Mesenchymal stem cell (in vitro differentiated cells and primary cell): Measurements from ENCODE around the gene UGT1A8.

ENCODE experiments used
- DNase-seq: peaks from one replicate; pipeline ENCODE4 v3.0.0-alpha.2; 2013
- H2AFZ ChIP-seq: one replicate; pipeline ENCODE4 v1.6.1; 2013; ENCODE audit warnings: low read depth, mild to moderate bottlenecking, control low read depth, inconsistent platforms, low read length, moderate library complexity
- H2AK5ac ChIP-seq: 2 replicates; pipeline ENCODE4 v1.6.1; 2013; ENCODE audit warnings: low read length, moderate library complexity, mild to moderate bottlenecking, inconsistent platforms; ENCODE audit not compliant: severe bottlenecking
- H2BK120ac ChIP-seq: one replicate; pipeline ENCODE4 v1.6.1; 2013; ENCODE audit warnings: low read depth, mild to moderate bottlenecking, inconsistent platforms, low read length, moderate library complexity
- H2BK12ac ChIP-seq, 2 experiments: one replicate each; pipeline ENCODE4 v1.6.1; 2013; ENCODE audit warnings: inconsistent platforms in 2 of 2, low read length in 2 of 2, mild to moderate bottlenecking in 2 of 2, moderate library complexity in 2 of 2, control low read depth in 1 of 2
- H2BK15ac ChIP-seq: one replicate; pipeline ENCODE4 v1.6.1; 2013; ENCODE audit warnings: mild to moderate bottlenecking, low read depth, inconsistent platforms; ENCODE audit not compliant: poor library complexity, severe bottlenecking
- H2BK5ac ChIP-seq: 2 replicates; pipeline ENCODE4 v1.6.1; 2013; ENCODE audit warnings: low read depth, mild to moderate bottlenecking, low read length, control low read depth, inconsistent platforms; ENCODE audit not compliant: poor library complexity, severe bottlenecking
- H3K14ac ChIP-seq, 2 experiments: one replicate each; pipeline ENCODE4 v1.6.1; 2013; ENCODE audit warnings: inconsistent platforms in 2 of 2, low read length in 2 of 2, control low read depth in 1 of 2, mild to moderate bottlenecking in 1 of 2, moderate library complexity in 1 of 2
- H3K18ac ChIP-seq, 2 experiments: one replicate each; pipeline ENCODE4 v1.6.1; 2013; ENCODE audit warnings: inconsistent platforms in 2 of 2, low read length in 2 of 2, control low read depth in 1 of 2, low read depth in 1 of 2, mild to moderate bottlenecking in 1 of 2
- H3K23ac ChIP-seq, 2 experiments: one replicate each; pipeline ENCODE4 v1.6.1; 2013; ENCODE audit warnings: inconsistent platforms in 2 of 2, low read length in 2 of 2, mild to moderate bottlenecking in 2 of 2, moderate library complexity in 2 of 2, control low read depth in 1 of 2
- H3K27ac ChIP-seq: 2 replicates; pipeline ENCODE4 v1.5.1; 2013; ENCODE audit warnings: mild to moderate bottlenecking, moderate library complexity, low read length, control low read depth, inconsistent platforms; ENCODE audit not compliant: poor library complexity, severe bottlenecking
- H3K27me3 ChIP-seq, 2 experiments: 2 replicates each; pipeline versions ENCODE4 v1.6.1 to v1.7.0; 2013; ENCODE audit warnings: low read length in 2 of 2, mild to moderate bottlenecking in 2 of 2, moderate library complexity in 2 of 2, control low read depth in 1 of 2, inconsistent platforms in 1 of 2; ENCODE audit not compliant: control insufficient read depth in 1 of 2, insufficient read depth in 1 of 2
- H3K36me3 ChIP-seq, 2 experiments: 2 replicates each; pipeline versions ENCODE4 v1.6.1 to v1.7.0; 2013; ENCODE audit warnings: low read length in 2 of 2, control low read depth in 1 of 2, inconsistent platforms in 1 of 2, low read depth in 1 of 2, mild to moderate bottlenecking in 1 of 2; ENCODE audit not compliant: insufficient read depth in 2 of 2, control insufficient read depth in 1 of 2
- H3K4ac ChIP-seq, 2 experiments: one replicate each; pipeline ENCODE4 v1.6.1; 2013; ENCODE audit warnings: inconsistent platforms in 2 of 2, low read length in 2 of 2, mild to moderate bottlenecking in 2 of 2, moderate library complexity in 2 of 2, control low read depth in 1 of 2, low read depth in 1 of 2
- H3K4me1 ChIP-seq: 2 replicates; pipeline ENCODE4 v1.6.1; 2013; ENCODE audit warnings: low read depth, low read length, control low read depth; ENCODE audit not compliant: control insufficient read depth, insufficient read depth
- H3K4me2 ChIP-seq: 2 replicates; pipeline ENCODE4 v1.6.1; 2013; ENCODE audit warnings: low read length, mild to moderate bottlenecking, inconsistent platforms; ENCODE audit not compliant: poor library complexity, severe bottlenecking
- H3K4me3 ChIP-seq, 2 experiments: 2 replicates each; pipeline versions ENCODE4 v1.5.1 to v1.7.0; 2013; ENCODE audit warnings: low read length in 2 of 2, mild to moderate bottlenecking in 2 of 2, control low read depth in 1 of 2, low read depth in 1 of 2; ENCODE audit not compliant: insufficient read depth in 1 of 2
- H3K79me1 ChIP-seq: replicated peaks from 2 replicates; pipeline ENCODE4 v1.6.1; 2013; ENCODE audit warnings: mild to moderate bottlenecking, control low read depth, low read length, inconsistent platforms; ENCODE audit not compliant: poor library complexity, severe bottlenecking
- H3K9ac ChIP-seq: 2 replicates; pipeline ENCODE4 v1.7.0; 2013; ENCODE audit warnings: mild to moderate bottlenecking, low read length, moderate library complexity
- H3K9me3 ChIP-seq: 2 replicates; pipeline ENCODE4 v1.7.0; 2013; ENCODE audit warnings: mild to moderate bottlenecking, low read length; ENCODE audit not compliant: control insufficient read depth
- H4K8ac ChIP-seq: one replicate; pipeline ENCODE4 v1.6.1; 2013; ENCODE audit warnings: inconsistent platforms, mild to moderate bottlenecking, low read length, moderate library complexity
- H4K91ac ChIP-seq: one replicate; pipeline ENCODE4 v1.6.1; 2013; ENCODE audit warnings: mild to moderate bottlenecking, low read length, inconsistent platforms
- WGBS: methylation state at CpG from one replicate; pipeline ENCODE4 v1.1.7; 2013; ENCODE audit warnings: mixed read lengths; 5-methylcytosine and 5-hydroxymethylcytosine counted together

Gene UGT1A8

DNA sequence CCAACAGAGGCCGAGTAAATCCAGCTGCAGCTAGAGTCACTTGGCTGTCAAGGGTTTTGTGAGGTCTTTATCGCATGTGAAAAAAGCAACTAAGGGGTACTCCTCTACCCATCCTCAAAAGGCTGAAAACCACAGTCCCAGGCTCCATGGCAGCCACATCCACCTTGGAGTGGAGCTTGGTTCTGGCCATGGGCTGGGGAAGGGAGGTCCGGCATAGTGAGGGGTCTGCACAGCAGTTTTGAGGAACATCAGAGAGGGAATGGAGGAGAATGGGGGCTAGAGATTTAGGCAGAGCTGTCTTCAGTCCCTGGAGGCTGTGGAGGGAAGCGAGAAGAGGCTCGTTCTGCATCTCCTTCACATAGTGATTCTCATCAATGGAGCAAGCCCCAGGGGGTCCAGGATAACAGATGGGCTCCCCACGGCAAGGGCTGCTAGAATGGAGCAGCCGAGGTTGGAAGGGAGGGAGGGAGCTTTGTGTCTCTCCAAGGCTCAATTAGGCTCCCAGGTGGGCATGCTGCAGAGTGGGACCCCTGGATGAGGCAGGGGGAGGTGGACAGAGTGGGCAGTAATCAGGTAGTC, 181.7 kb downstream of the UGT1A8 start:
- Histone ChIP-seq H2BK5ac (no peak overlapping the region), H3K27me3 (peaks cover 17 to 41% of the 10 kb centered on the region in 2 experiments), H3K36me3 (no peaks in the 10 kb centered on the region), H2BK12ac (no peak overlapping the region), H3K9me3 (no peaks in the 10 kb centered on the region), H2AK5ac (no peak overlapping the region), H3K79me1 (no peaks in the 10 kb centered on the region), H3K27ac (no peak overlapping the region), H3K4me1 (peaks cover 1% of the 10 kb centered on the region), H3K4ac (no peak overlapping the region), H3K4me2 (no peak overlapping the region), H2BK15ac (no peak overlapping the region), H2AFZ (no peak overlapping the region), H4K8ac (no peak overlapping the region), H2BK120ac (no peak overlapping the region), H3K9ac (no peak overlapping the region), H3K23ac (no peak overlapping the region), H4K91ac (no peak overlapping the region), H3K14ac (no peak overlapping the region), H3K18ac (no peak overlapping the region), H3K4me3 (no peak overlapping the region)
- DNase-seq = no peak
- WGBS = 65% methylated on average over 6 of the region's 7 CpGs

- H3K4me2 ChIP-seq = no peak overlapping the region
- H3K9ac ChIP-seq = no peak overlapping the region
- H3K27me3 ChIP-seq = peaks cover 22 to 47% of the 10 kb centered on the region in 2 experiments
- no peak overlapping the region for H2BK12ac ChIP-seq
- H3K18ac ChIP-seq = no peak overlapping the region
- H4K91ac ChIP-seq = no peak overlapping the region
- no peak overlapping the region for H3K27ac ChIP-seq
- peaks cover 1% of the 10 kb centered on the region for H3K4me1 ChIP-seq
- H2AK5ac ChIP-seq = no peak overlapping the region
- no peak for DNase-seq
- H3K4ac ChIP-seq = no peak overlapping the region
- no peaks in the 10 kb centered on the region for H3K79me1 ChIP-seq
- H3K36me3 ChIP-seq = no peaks in the 10 kb centered on the region
- no peak overlapping the region for H2BK15ac ChIP-seq
- H3K9me3 ChIP-seq = no peaks in the 10 kb centered on the region
- H2BK120ac ChIP-seq = no peak overlapping the region
- no peak overlapping the region for H3K14ac ChIP-seq
- H4K8ac ChIP-seq = no peak overlapping the region
- H2AFZ ChIP-seq = no peak overlapping the region
- WGBS = 45% methylated on average over 5 of the region's 5 CpGs
- no peak overlapping the region for H2BK5ac ChIP-seq
- no peak overlapping the region for H3K23ac ChIP-seq
- H3K4me3 ChIP-seq = no peak overlapping the region
Observed at GRCh38 chr2:233799716-233800115, 182.3 kb downstream of the UGT1A8 start.

GRCh38 chr2:233800208-233800607, 182.8 kb downstream of the UGT1A8 start:
- Histone ChIP-seq H3K79me1 (no peaks in the 10 kb centered on the region), H3K4me1 (peaks cover 1% of the 10 kb centered on the region), H2AK5ac (no peak overlapping the region), H2BK5ac (no peak overlapping the region), H3K4ac (no peak overlapping the region), H3K36me3 (no peaks in the 10 kb centered on the region), H3K27ac (no peak overlapping the region), H2BK120ac (no peak overlapping the region), H3K23ac (no peak overlapping the region), H2BK15ac (no peak overlapping the region), H4K8ac (no peak overlapping the region), H3K18ac (no peak overlapping the region), H3K4me2 (no peak overlapping the region), H2AFZ (no peak overlapping the region), H3K9me3 (no peaks in the 10 kb centered on the region), H3K4me3 (no peak overlapping the region), H2BK12ac (no peak overlapping the region), H3K14ac (no peak overlapping the region), H3K9ac (no peak overlapping the region), H4K91ac (no peak overlapping the region), H3K27me3 (peaks cover 27 to 50% of the 10 kb centered on the region in 2 experiments)
- 75% methylated on average over 7 of the region's 7 CpGs for WGBS
- no peak for DNase-seq

DNA sequence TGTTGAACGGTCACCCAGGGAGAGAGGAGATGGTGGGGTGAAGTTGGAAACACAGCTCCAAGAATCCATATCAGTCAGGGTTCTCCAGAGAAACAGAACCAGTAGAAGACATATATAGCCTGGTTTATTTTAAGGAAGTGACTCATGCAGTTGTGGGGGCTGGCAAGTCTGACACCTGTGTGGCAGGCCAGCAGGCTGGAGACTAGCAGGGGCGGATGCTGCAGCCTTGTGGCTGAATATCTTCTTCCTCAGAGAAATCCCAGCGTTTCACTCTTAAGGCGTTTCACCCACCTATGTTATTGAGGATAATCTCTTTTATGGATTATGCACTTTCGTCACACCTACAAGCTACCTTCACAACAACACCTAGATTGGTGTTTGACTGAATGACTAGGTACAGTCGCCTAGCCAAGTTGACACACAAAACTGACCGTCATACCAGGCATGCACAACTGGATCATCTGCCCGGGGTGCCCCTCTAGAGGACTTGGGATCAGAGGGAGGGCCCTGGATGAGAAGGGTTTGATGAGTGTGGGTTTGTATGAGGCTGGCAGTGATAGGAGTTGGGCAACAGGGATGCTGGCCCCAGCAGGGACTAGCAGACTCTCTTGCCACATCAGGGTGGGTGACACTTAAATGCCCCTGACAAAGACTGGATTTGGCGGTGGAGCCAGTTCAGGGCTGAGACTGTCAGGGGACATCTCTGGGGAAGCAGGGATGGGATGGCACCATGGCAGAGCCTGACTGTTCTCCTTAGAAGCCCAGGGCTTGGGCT, 184.1 kb downstream of the UGT1A8 start:
- Histone ChIP-seq H3K14ac (no peak overlapping the region), H4K8ac (no peak overlapping the region), H2BK12ac (no peak overlapping the region), H3K4me3 (no peak overlapping the region), H2AFZ (no peak overlapping the region), H4K91ac (no peak overlapping the region), H3K27ac (no peak overlapping the region), H3K23ac (no peak overlapping the region), H3K9me3 (no peaks in the 10 kb centered on the region), H2BK15ac (no peak overlapping the region), H3K4ac (no peak overlapping the region), H2BK5ac (no peak overlapping the region), H3K18ac (no peak overlapping the region), H3K36me3 (no peaks in the 10 kb centered on the region), H3K27me3 (peaks cover 33 to 50% of the 10 kb centered on the region in 2 experiments), H3K4me1 (no peaks in the 10 kb centered on the region), H3K4me2 (no peak overlapping the region), H3K79me1 (no peaks in the 10 kb centered on the region), H3K9ac (no peak overlapping the region), H2BK120ac (no peak overlapping the region), H2AK5ac (no peak overlapping the region)
- no peak for DNase-seq
- 80% methylated on average over 8 of the region's 9 CpGs for WGBS
